ENCODE results near the gene AFF1.

GRCh38 chr4:87088186-87088585, 153.4 kb downstream of the AFF1 start:
- TF ChIP-seq CTCF (IDR thresholded peaks at IDR 0.05) = no peak
- TF ChIP-seq REST (IDR thresholded peaks at IDR 0.05; ENCODE audit: insufficient read depth in 1 of 2, low read depth in 2 of 2, low read length in 1 of 2) = no peak
- TF ChIP-seq POLR2AphosphoS5 (IDR thresholded peaks at IDR 0.05; ENCODE audit: low read depth, low read length) = no peak

Measured in Panc1 (cell line).